GM18517 (cell line): Measurements from ENCODE around the gene SORL1-AS1.

Experiments
- ATAC-seq: cut with Tn5 transposase; IDR thresholded peaks from one replicate; pipeline ENCODE4 v1.9.1; 2021; ENCODE audit warnings: mild to moderate bottlenecking, moderate library complexity; ENCODE audit not compliant: unreplicated experiment

SORL1-AS1 gene

GRCh38 chr11:121406291-121406690 lies 46.5 kb downstream of the SORL1-AS1 start:
- ATAC-seq = no peak

GRCh38 chr11:121405646-121406045 lies 47.1 kb downstream of the SORL1-AS1 start:
- no peak for ATAC-seq

GRCh38 chr11:121394785-121395184 lies 58.0 kb downstream of the SORL1-AS1 start:
- ATAC-seq = no peak

GRCh38 chr11:121393855-121394254 lies 58.9 kb downstream of the SORL1-AS1 start:
- no peak for ATAC-seq

- ATAC-seq = no peak
Observed at GRCh38 chr11:121391914-121392313, 60.9 kb downstream of the SORL1-AS1 start.

GRCh38 chr11:121389651-121390050 lies 63.1 kb downstream of the SORL1-AS1 start:
- no peak for ATAC-seq
